ENCODE results near the gene KXD1.
"Not testable (repeated sequence)": the region's sequence is repeated elsewhere in the genome, so short reads cannot be mapped to it uniquely, and the experiment has no call there.

KXD1 gene

GRCh38 chr19:18557411-18558201 is at the start of gene KXD1:
Gene KXD1 (plus strand): TSS chr19:18557870. CDS start chr19:18562057, 4,187 bp downstream.
- peak; percentile 97 for DNase-seq

- no peak for DNase-seq
Observed at GRCh38 chr19:18508585-18508984, 49.1 kb upstream of the KXD1 start.

GRCh38 chr19:18510216-18510615 is 47.5 kb upstream of the KXD1 start:
- DNase-seq: no peak

- no peak for DNase-seq
Observed at GRCh38 chr19:18513868-18514267, 43.8 kb upstream of the KXD1 start.

- DNase-seq: no peak
Observed at GRCh38 chr19:18514800-18515682, 42.6 kb upstream of the KXD1 start.

GRCh38 chr19:18515959-18516358 is 41.7 kb upstream of the KXD1 start:
- DNase-seq: no peak

- no peak for DNase-seq
Observed at GRCh38 chr19:18517606-18518005, 40.1 kb upstream of the KXD1 start.

GRCh38 chr19:18518639-18519038 is 39.0 kb upstream of the KXD1 start:
- DNase-seq: no peak

- peak; percentile 21 for DNase-seq
Observed at GRCh38 chr19:18519962-18520847, 37.5 kb upstream of the KXD1 start.

GRCh38 chr19:18520848-18521691 is 36.6 kb upstream of the KXD1 start:
- peak; percentile 8 for DNase-seq

GRCh38 chr19:18521692-18522123 is 36.0 kb upstream of the KXD1 start, which contains the start of gene ELL:
Gene ELL (minus strand): TSS chr19:18522070. CDS start chr19:18522055, 15 bp downstream.
- no peak for DNase-seq

- peak; percentile 100 for DNase-seq
Observed at GRCh38 chr19:18522124-18522861, 35.4 kb upstream of the KXD1 start.

- DNase-seq: not testable (repeated sequence)
Observed at GRCh38 chr19:18522862-18523440, 34.7 kb upstream of the KXD1 start.

GRCh38 chr19:18523841-18524240 is 33.8 kb upstream of the KXD1 start:
- DNase-seq: no peak

- DNase-seq: no peak
Observed at GRCh38 chr19:18526316-18526715, 31.4 kb upstream of the KXD1 start.

GRCh38 chr19:18529782-18530181 is 27.9 kb upstream of the KXD1 start:
- no peak for DNase-seq

- DNase-seq: no peak
Observed at GRCh38 chr19:18531485-18531884, 26.2 kb upstream of the KXD1 start.

GRCh38 chr19:18532168-18532890 is 25.3 kb upstream of the KXD1 start:
- no peak for DNase-seq

GRCh38 chr19:18533058-18533457 is 24.6 kb upstream of the KXD1 start:
- no peak for DNase-seq

- no peak for DNase-seq
Observed at GRCh38 chr19:18536475-18536874, 21.2 kb upstream of the KXD1 start.
